GM21360 (cell line): Measurements from ENCODE around the gene SH3GLB2.
"Not testable (repeated sequence)": the region's sequence is repeated elsewhere in the genome, so short reads cannot be mapped to it uniquely, and the experiment has no call there.

Source experiments
- ATAC-seq: cut with Tn5 transposase; IDR thresholded peaks from one replicate; pipeline ENCODE4 v1.9.1; 2021; ENCODE audit warnings: mild to moderate bottlenecking, moderate library complexity; ENCODE audit not compliant: unreplicated experiment

SH3GLB2 gene

GRCh38 chr9:129022037-129022436 lies 6.1 kb downstream of the SH3GLB2 start:
- ATAC-seq, result no peak

- no peak for ATAC-seq
Observed at GRCh38 chr9:129021091-129021490, 7.0 kb downstream of the SH3GLB2 start.

- no peak for ATAC-seq
Observed at GRCh38 chr9:129014608-129015007, 13.5 kb downstream of the SH3GLB2 start.

- ATAC-seq, result no peak
Observed at GRCh38 chr9:129014124-129014523, 14.0 kb downstream of the SH3GLB2 start.

- no peak for ATAC-seq
Observed at GRCh38 chr9:129013674-129014073, 14.5 kb downstream of the SH3GLB2 start.

GRCh38 chr9:129012893-129013448 lies 15.2 kb downstream of the SH3GLB2 start:
- no peak for ATAC-seq

GRCh38 chr9:129012343-129012742 lies 15.8 kb downstream of the SH3GLB2 start:
- no peak for ATAC-seq

GRCh38 chr9:129011761-129012181 lies 16.4 kb downstream of the SH3GLB2 start:
- no peak for ATAC-seq

- ATAC-seq, result no peak
Observed at GRCh38 chr9:129011170-129011569, 17.0 kb downstream of the SH3GLB2 start.

- ATAC-seq, result no peak
Observed at GRCh38 chr9:129010267-129010975, 17.7 kb downstream of the SH3GLB2 start.

GRCh38 chr9:129009584-129010141 lies 18.5 kb downstream of the SH3GLB2 start:
- ATAC-seq, result no peak

- no peak for ATAC-seq
Observed at GRCh38 chr9:129008986-129009583, 19.0 kb downstream of the SH3GLB2 start.

GRCh38 chr9:129008469-129008965 lies 19.6 kb downstream of the SH3GLB2 start:
- ATAC-seq, result no peak

GRCh38 chr9:129007766-129008468 lies 20.2 kb downstream of the SH3GLB2 start:
- no peak for ATAC-seq

- no peak for ATAC-seq
Observed at GRCh38 chr9:129007035-129007765, 20.9 kb downstream of the SH3GLB2 start.

GRCh38 chr9:129006328-129007034 lies 21.6 kb downstream of the SH3GLB2 start:
- no peak for ATAC-seq

GRCh38 chr9:129005336-129005997 lies 22.7 kb downstream of the SH3GLB2 start:
- ATAC-seq, result no peak

- ATAC-seq, result not testable (repeated sequence)
Observed at GRCh38 chr9:129004173-129004572, 24.0 kb downstream of the SH3GLB2 start.

- ATAC-seq, result no peak
Observed at GRCh38 chr9:129002992-129003391, 25.1 kb downstream of the SH3GLB2 start.
